GM23248 (cell line): ENCODE data around the gene CBX8. TPM values are rescaled to one million over a fixed set of nuclear protein-coding genes. Genes with fewer than 3 reads are reported as not detected.

Experiments
- DNase-seq: peaks from one replicate; pipeline ENCODE4 v3.0.0-alpha.2; 2015
- H2AFZ ChIP-seq: fragments of 200-600 bp; sonication (generic); 2 replicates; pipeline ENCODE4 v1.6.1; 2016; ENCODE audit warnings: antibody characterized with exemption
- H3F3A ChIP-seq: fragments of 200-600 bp; sonication (generic); 2 replicates; pipeline ENCODE4 v1.6.1; 2016; ENCODE audit warnings: mild to moderate bottlenecking, antibody characterized with exemption, mixed run types; ENCODE audit not compliant: insufficient read depth
- H3K27ac ChIP-seq: fragments of 200-600 bp; sonication (generic); 2 replicates; pipeline ENCODE4 v1.5.1; 2016; ENCODE audit warnings: mild to moderate bottlenecking
- H3K27me3 ChIP-seq: fragments of 200-600 bp; sonication (generic); replicated peaks from 2 replicates; pipeline ENCODE4 v1.6.1; 2016; ENCODE audit warnings: mild to moderate bottlenecking; ENCODE audit not compliant: insufficient read depth
- H3K36me3 ChIP-seq: fragments of 200-600 bp; sonication (generic); 2 replicates; pipeline ENCODE4 v1.6.1; 2016; ENCODE audit warnings: low read depth, mild to moderate bottlenecking
- H3K4me1 ChIP-seq: fragments of 200-600 bp; sonication (generic); 2 replicates; pipeline ENCODE4 v1.6.1; 2016; ENCODE audit warnings: mild to moderate bottlenecking; ENCODE audit not compliant: insufficient read depth
- H3K4me2 ChIP-seq: fragments of 200-600 bp; sonication (generic); one replicate; pipeline ENCODE4 v1.6.1; 2016; ENCODE audit warnings: mild to moderate bottlenecking; ENCODE audit not compliant: unreplicated experiment
- H3K4me3 ChIP-seq: fragments of 200-600 bp; sonication (generic); 2 replicates; pipeline ENCODE4 v1.5.1; 2016; ENCODE audit warnings: mild to moderate bottlenecking
- H3K79me2 ChIP-seq: fragments of 200-600 bp; sonication (generic); 2 replicates; pipeline ENCODE4 v1.6.1; 2016; ENCODE audit warnings: mild to moderate bottlenecking; ENCODE audit not compliant: insufficient read depth
- H3K9ac ChIP-seq: fragments of 200-600 bp; sonication (generic); 2 replicates; pipeline ENCODE4 v1.6.1; 2016; ENCODE audit warnings: mild to moderate bottlenecking
- H3K9me2 ChIP-seq: fragments of 200-600 bp; sonication (generic); 2 replicates; pipeline ENCODE4 v1.6.1; 2016; ENCODE audit warnings: mixed run types, mild to moderate bottlenecking, moderate library complexity; ENCODE audit not compliant: insufficient read depth
- H3K9me3 ChIP-seq: fragments of 200-600 bp; sonication (generic); one replicate; pipeline ENCODE4 v1.6.1; 2017; ENCODE audit warnings: low read depth
- H4K20me1 ChIP-seq: fragments of 200-600 bp; sonication (generic); 2 replicates; pipeline ENCODE4 v1.6.0; 2016; ENCODE audit not compliant: insufficient read depth
- EZH2 ChIP-seq: fragments of 200-600 bp; sonication (generic); IDR thresholded peaks from 2 replicates; pipeline ENCODE4 v1.6.1; 2018; ENCODE audit warnings: antibody characterized with exemption, mild to moderate bottlenecking; ENCODE audit not compliant: insufficient read depth, poor library complexity, severe bottlenecking
- EZH2phosphoT487 ChIP-seq: fragments of 200-600 bp; sonication (generic); IDR thresholded peaks from 2 replicates; pipeline ENCODE4 v1.6.1; 2018; ENCODE audit warnings: antibody characterized with exemption, moderate library complexity, mild to moderate bottlenecking, low read depth; ENCODE audit not compliant: insufficient read depth
- WGBS, 2 experiments: methylation state at CpG; one replicate each; pipeline ENCODE4 v1.1.6; 2015 to 2017; ENCODE audit warnings: low lambda C conversion rate in 2 of 2, low coverage in 1 of 2; ENCODE audit errors: missing lambda C conversion rate in 2 of 2; 5-methylcytosine and 5-hydroxymethylcytosine counted together
- in situ Hi-C: fragments of 300-500 bp; cut with MboI; formaldehyde crosslinking; loops from 2 replicates; pipeline ENCODE4 v1.15.0; 2020
- polyA plus RNA-seq: library from polyadenylated mRNA; unstranded; fragments of >200 nt; fragmentation: Nextera tagmentation; extraction: Ambion mirVana; gene quantifications from 2 replicates; pipeline ENCODE4 v1.2.1, GENCODE V29; 2016
- total RNA-seq: library from RNA; depleted of rRNA; stranded (reverse); fragments of >200 nt; shearing (Covaris generic); gene quantifications from 2 replicates; pipeline ENCODE4 v1.2.3, GENCODE V29; 2014

CBX8 gene
- total and polyA plus RNA-seq, 2 experiments from 2014 or later, result 3.9 to 5.9 TPM

GRCh38 chr17:79836972-79837887, 40.4 kb upstream of the CBX8 start:
- no peak overlapping the region for H2AFZ ChIP-seq
- peak overlapping the region; percentile 72 for H3K27ac ChIP-seq
- H4K20me1 ChIP-seq, result no peaks in the 10 kb centered on the region
- 57 to 58% methylated on average over 29 to 41 of the region's 41 CpGs for WGBS, 2 experiments
- no peaks in the 10 kb centered on the region for H3K9me2 ChIP-seq
- peak; percentile 79 for DNase-seq
- in situ Hi-C loops, result no loop called here
- H3K9ac ChIP-seq, result peak overlapping the region; percentile 79
- H3K36me3 ChIP-seq, result peaks cover 7% of the 10 kb centered on the region; the same call in 1 of the 2 replicates
- H3K9me3 ChIP-seq, result no peaks in the 10 kb centered on the region
- peaks cover 39% of the 10 kb centered on the region for H3K79me2 ChIP-seq
- H3F3A ChIP-seq, result peaks cover 11% of the 10 kb centered on the region
- H3K4me1 ChIP-seq, result peaks cover 6% of the 10 kb centered on the region; the same call in 1 of the 2 replicates
- TF ChIP-seq EZH2phosphoT487, result no peak
- TF ChIP-seq EZH2, result no peak
- peak overlapping the region; percentile 80 for H3K4me3 ChIP-seq
- H3K27me3 ChIP-seq, result peaks cover 19% of the 10 kb centered on the region
- peak overlapping the region; percentile 95 for H3K4me2 ChIP-seq

- Histone ChIP-seq H3K27me3 (peaks cover 12% of the 10 kb centered on the region), H3K79me2 (peaks cover 39% of the 10 kb centered on the region), H3K9ac (no peak overlapping the region), H3K4me2 (no peak overlapping the region), H3K27ac (no peak overlapping the region), H3F3A (peaks cover 11% of the 10 kb centered on the region), H4K20me1 (no peaks in the 10 kb centered on the region), H3K4me1 (peaks cover 6% of the 10 kb centered on the region; the same call in 1 of the 2 replicates), H3K9me3 (no peaks in the 10 kb centered on the region), H3K4me3 (no peak overlapping the region), H3K36me3 (peaks cover 7% of the 10 kb centered on the region; the same call in 1 of the 2 replicates), H3K9me2 (no peaks in the 10 kb centered on the region), H2AFZ (no peak overlapping the region)
- in situ Hi-C loops, result no loop called here
- DNase-seq, result no peak
- TF ChIP-seq EZH2phosphoT487, result no peak
- no peak for TF ChIP-seq EZH2
- WGBS, 2 experiments, result 80 to 81% methylated on average over 18 of the region's 18 CpGs
Observed at GRCh38 chr17:79836510-79836971, 39.7 kb upstream of the CBX8 start.

- Histone ChIP-seq H3K27me3 (peaks cover 7% of the 10 kb centered on the region; the same call in 1 of the 2 replicates), H3K36me3 (peaks cover 7% of the 10 kb centered on the region; the same call in 1 of the 2 replicates), H3K9me3 (no peaks in the 10 kb centered on the region), H3K4me2 (no peak overlapping the region), H3F3A (peaks cover 11% of the 10 kb centered on the region), H3K27ac (no peak overlapping the region), H3K9me2 (no peaks in the 10 kb centered on the region), H3K9ac (no peak overlapping the region), H3K79me2 (peaks cover 39% of the 10 kb centered on the region), H3K4me1 (peaks cover 6% of the 10 kb centered on the region; the same call in 1 of the 2 replicates), H3K4me3 (no peak overlapping the region), H2AFZ (no peak overlapping the region), H4K20me1 (no peaks in the 10 kb centered on the region)
- TF ChIP-seq EZH2 (no peak), EZH2phosphoT487 (no peak)
- WGBS, 2 experiments, result 83 to 85% methylated on average over 22 of the region's 24 CpGs
- no peak for DNase-seq
- in situ Hi-C loops, result no loop called here
Observed at GRCh38 chr17:79835953-79836509, 39.2 kb upstream of the CBX8 start.

- 84 to 87% methylated on average over 12 to 13 of the region's 13 CpGs for WGBS, 2 experiments
Observed at GRCh38 chr17:79835470-79835899, 38.6 kb upstream of the CBX8 start.

More at GRCh38 chr17:79835470-79835899, 38.6 kb upstream of the CBX8 start:
- TF ChIP-seq EZH2phosphoT487 (no peak), EZH2 (no peak)
- peaks cover 6% of the 10 kb centered on the region; the same call in 1 of the 2 replicates for H3K4me1 ChIP-seq
- H2AFZ ChIP-seq, result no peak overlapping the region
- H3F3A ChIP-seq, result peaks cover 11% of the 10 kb centered on the region
- H3K36me3 ChIP-seq, result peaks cover 7% of the 10 kb centered on the region; the same call in 1 of the 2 replicates
- H3K79me2 ChIP-seq, result peaks cover 39% of the 10 kb centered on the region
- H4K20me1 ChIP-seq, result no peaks in the 10 kb centered on the region
- H3K9ac ChIP-seq, result no peak overlapping the region
- H3K9me3 ChIP-seq, result no peaks in the 10 kb centered on the region
- H3K9me2 ChIP-seq, result no peaks in the 10 kb centered on the region
- DNase-seq, result no peak
- H3K27me3 ChIP-seq, result peaks cover 1% of the 10 kb centered on the region; the same call in 1 of the 2 replicates
- in situ Hi-C loops, result no loop called here
- no peak overlapping the region for H3K4me3 ChIP-seq
- no peak overlapping the region for H3K4me2 ChIP-seq
- no peak overlapping the region for H3K27ac ChIP-seq
